Breast epithelium (tissue), 3 donors: ENCODE measurements around the gene PEX5L.

Experiments used
- POLR2A ChIP-seq: fragments of 450-650 bp; IDR thresholded peaks from one replicate; pipeline ENCODE4 v1.6.1; 2016; ENCODE audit warnings: antibody characterized with exemption, mild to moderate bottlenecking, moderate library complexity
- POLR2AphosphoS5 ChIP-seq, 3 donors: sonication (generic); formaldehyde crosslinking; IDR thresholded peaks; one replicate each; pipeline ENCODE4 v1.6.1; 2017; ENCODE audit warnings: antibody characterized with exemption in 3 of 3
- TF ChIP-seq, protein P1 (sequence below), 3 donors: fragments of 450-650 bp; IDR thresholded peaks; one replicate each; pipeline ENCODE4 v1.5.1; 2016 to 2017; ENCODE audit warnings: antibody characterized with exemption in 3 of 3, mild to moderate bottlenecking in 3 of 3, moderate library complexity in 3 of 3

DNA sequence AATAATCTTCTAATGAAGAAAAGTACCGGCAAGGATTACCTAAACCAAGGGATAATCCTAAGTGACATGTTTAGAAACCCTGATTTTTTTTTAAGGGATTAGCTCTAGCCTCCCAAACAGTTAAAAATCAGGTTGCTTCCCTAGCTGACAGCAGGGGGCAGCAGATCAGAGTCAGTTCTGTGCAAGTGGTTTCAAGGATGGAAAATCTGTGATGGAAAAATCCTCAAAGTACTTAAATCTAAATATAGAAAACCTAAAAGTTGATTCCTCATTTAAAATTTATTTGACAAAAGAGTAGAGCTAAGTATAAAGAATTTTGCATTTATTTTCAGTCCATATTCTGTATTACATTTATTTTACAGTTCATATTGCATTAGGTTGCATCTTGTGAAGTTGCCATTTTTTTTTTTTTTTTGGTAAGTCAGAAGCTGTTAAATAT is 107.6 kb downstream of the PEX5L start:
- no peak for TF ChIP-seq POLR2AphosphoS5 (IDR thresholded peaks at IDR 0.05)
- TF ChIP-seq, protein P1, sequence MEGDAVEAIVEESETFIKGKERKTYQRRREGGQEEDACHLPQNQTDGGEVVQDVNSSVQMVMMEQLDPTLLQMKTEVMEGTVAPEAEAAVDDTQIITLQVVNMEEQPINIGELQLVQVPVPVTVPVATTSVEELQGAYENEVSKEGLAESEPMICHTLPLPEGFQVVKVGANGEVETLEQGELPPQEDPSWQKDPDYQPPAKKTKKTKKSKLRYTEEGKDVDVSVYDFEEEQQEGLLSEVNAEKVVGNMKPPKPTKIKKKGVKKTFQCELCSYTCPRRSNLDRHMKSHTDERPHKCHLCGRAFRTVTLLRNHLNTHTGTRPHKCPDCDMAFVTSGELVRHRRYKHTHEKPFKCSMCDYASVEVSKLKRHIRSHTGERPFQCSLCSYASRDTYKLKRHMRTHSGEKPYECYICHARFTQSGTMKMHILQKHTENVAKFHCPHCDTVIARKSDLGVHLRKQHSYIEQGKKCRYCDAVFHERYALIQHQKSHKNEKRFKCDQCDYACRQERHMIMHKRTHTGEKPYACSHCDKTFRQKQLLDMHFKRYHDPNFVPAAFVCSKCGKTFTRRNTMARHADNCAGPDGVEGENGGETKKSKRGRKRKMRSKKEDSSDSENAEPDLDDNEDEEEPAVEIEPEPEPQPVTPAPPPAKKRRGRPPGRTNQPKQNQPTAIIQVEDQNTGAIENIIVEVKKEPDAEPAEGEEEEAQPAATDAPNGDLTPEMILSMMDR (IDR thresholded peaks at IDR 0.05) = peak; percentile 24 to 49 (median 37)
- TF ChIP-seq POLR2A = no peak
